Prostate gland (tissue), 2 donors: Measurements from ENCODE around the gene SHISA6. TPM values are rescaled to one million over a fixed set of nuclear protein-coding genes. Genes with fewer than 3 reads are reported as not detected.

Experiments used
- DNase-seq: peaks from one replicate; pipeline ENCODE4 v3.0.0-alpha.2; 2019; ENCODE audit warnings: low spot score
- H3K27ac ChIP-seq, 2 donors: fragments of 200-600 bp; sonication (generic); 2 replicates each; pipeline ENCODE4 v1.5.1; 2017 to 2019
- H3K27me3 ChIP-seq: fragments of 200-600 bp; sonication (generic); replicated peaks from 2 replicates; pipeline ENCODE4 v1.5.1; 2019; ENCODE audit not compliant: insufficient read depth
- H3K36me3 ChIP-seq, 2 donors: fragments of 200-600 bp; sonication (generic); 1 replicate in 1 of 2; 2 replicates in 1 of 2; pipeline versions ENCODE4 v1.5.1 to v1.8.1; 2017 to 2019
- H3K4me1 ChIP-seq: fragments of 200-600 bp; sonication (generic); replicated peaks from 2 replicates; pipeline ENCODE4 v1.5.1; 2019
- H3K4me3 ChIP-seq, 2 donors: fragments of 200-600 bp; sonication (generic); 2 replicates each; pipeline ENCODE4 v1.5.1; 2017 to 2019
- H3K9me3 ChIP-seq: fragments of 200-600 bp; sonication (generic); 2 replicates; pipeline ENCODE4 v1.5.1; 2017
- POLR2A ChIP-seq: fragments of 450-650 bp; IDR thresholded peaks from one replicate; pipeline ENCODE4 v1.6.1; 2016; ENCODE audit warnings: antibody characterized with exemption, mild to moderate bottlenecking
- POLR2AphosphoS5 ChIP-seq: sonication (generic); formaldehyde crosslinking; IDR thresholded peaks from one replicate; pipeline ENCODE4 v1.6.1; 2017; ENCODE audit warnings: antibody characterized with exemption
- WGBS: methylation state at CpG from one replicate; pipeline ENCODE4 v1.1.5; 2018; 5-methylcytosine and 5-hydroxymethylcytosine counted together
- intact Hi-C: fragments of 100-400 bp; cut with DNase I; formaldehyde crosslinking; loops from one replicate; pipeline ENCODE4 v1.14.2; 2022
- total RNA-seq, 2 donors: library from RNA; depleted of rRNA; stranded (reverse); fragments of >200 nt; gene quantifications; one replicate each; pipeline ENCODE4 v1.1.0, GENCODE V29; 2016
- TF ChIP-seq, protein P1 (sequence below), 4 experiments: fragments of 200-600 bp in 2 of 4; fragments of 450-650 bp in 2 of 4; sonication (generic) in 2 of 4; IDR thresholded peaks; 1 replicate in 3 of 4; 2 replicates in 1 of 4; pipeline ENCODE4 v1.5.1; 2016 to 2019; ENCODE audit warnings: antibody characterized with exemption in 4 of 4, mild to moderate bottlenecking in 2 of 4, moderate library complexity in 2 of 4

Gene SHISA6
- total RNA-seq, 2 donors from 2014 or later = 9.0 to 10.6 TPM

DNA sequence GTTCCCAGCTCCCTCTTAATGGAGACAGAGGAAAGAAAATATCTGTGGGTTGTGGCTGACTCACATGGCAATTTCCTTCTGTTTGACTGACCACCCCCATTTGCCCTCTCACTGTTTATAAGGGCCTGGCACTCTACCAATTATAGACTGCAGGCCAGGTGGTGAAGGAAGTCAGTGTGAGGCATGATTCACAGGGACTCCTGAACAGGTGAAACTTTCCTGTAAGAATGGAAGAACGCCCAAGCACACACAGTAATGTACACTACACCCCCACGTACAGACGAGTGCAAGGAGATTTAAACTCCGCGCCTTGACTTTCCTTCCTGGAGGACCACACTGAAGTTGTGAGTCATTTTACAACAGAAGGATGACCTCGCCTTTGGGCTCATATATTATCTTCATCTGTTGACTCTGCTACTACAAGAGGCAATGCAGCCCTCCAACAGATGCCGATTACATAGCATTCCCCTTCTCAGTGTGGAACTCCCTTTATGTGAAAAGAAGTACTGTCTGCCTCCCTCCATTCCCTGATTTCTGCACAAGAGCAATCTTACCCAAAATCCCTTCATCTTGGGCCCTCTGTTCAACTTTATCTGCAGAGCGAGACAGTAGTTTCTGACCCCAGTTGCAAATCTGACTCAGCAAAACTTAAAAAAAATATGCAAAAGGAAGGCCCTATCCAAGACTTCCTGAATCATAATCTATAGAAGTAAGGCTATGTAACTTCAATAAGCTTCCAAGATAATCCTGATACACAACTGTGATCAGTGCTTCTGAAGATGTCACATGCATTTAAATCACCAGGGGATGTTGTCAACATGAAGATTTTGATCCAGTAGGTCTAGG is 163.6 kb downstream of the SHISA6 start:
- Histone ChIP-seq H3K36me3 (no peaks in the 10 kb centered on the region), H3K27me3 (no peaks in the 10 kb centered on the region), H3K27ac (no peak overlapping the region), H3K9me3 (no peaks in the 10 kb centered on the region), H3K4me1 (no peaks in the 10 kb centered on the region), H3K4me3 (no peak overlapping the region)
- no peak for DNase-seq
- TF ChIP-seq POLR2A (no peak), POLR2AphosphoS5 (no peak)
- TF ChIP-seq, protein P1, sequence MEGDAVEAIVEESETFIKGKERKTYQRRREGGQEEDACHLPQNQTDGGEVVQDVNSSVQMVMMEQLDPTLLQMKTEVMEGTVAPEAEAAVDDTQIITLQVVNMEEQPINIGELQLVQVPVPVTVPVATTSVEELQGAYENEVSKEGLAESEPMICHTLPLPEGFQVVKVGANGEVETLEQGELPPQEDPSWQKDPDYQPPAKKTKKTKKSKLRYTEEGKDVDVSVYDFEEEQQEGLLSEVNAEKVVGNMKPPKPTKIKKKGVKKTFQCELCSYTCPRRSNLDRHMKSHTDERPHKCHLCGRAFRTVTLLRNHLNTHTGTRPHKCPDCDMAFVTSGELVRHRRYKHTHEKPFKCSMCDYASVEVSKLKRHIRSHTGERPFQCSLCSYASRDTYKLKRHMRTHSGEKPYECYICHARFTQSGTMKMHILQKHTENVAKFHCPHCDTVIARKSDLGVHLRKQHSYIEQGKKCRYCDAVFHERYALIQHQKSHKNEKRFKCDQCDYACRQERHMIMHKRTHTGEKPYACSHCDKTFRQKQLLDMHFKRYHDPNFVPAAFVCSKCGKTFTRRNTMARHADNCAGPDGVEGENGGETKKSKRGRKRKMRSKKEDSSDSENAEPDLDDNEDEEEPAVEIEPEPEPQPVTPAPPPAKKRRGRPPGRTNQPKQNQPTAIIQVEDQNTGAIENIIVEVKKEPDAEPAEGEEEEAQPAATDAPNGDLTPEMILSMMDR (IDR thresholded peaks at IDR 0.05) = no peak
- intact Hi-C loops = no loop called here
- WGBS = 49% methylated on average over 8 of the region's 8 CpGs

DNA sequence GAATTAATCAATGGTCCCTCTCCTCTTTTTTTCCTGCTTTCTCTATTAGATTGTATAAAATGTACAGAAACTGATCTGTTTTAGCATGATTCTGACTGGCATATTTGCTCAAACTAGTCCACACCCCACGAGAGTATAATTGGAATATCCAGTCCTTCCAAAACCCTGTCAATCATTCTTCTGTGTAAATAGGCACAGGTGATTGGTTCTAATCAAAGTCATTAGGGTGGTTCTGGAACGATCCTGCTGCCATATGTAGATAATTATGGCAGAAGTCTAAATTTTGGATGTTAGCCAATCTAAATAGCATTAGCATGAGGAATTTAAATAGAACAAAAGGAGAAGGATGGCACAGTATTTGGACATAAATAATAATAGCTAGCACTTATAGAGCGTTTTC is 165.7 kb downstream of the SHISA6 start:
- no peak overlapping the region for H3K4me3 ChIP-seq
- 35% methylated on average over 3 of the region's 3 CpGs for WGBS
- TF ChIP-seq, protein P1 (IDR thresholded peaks at IDR 0.05) = no peak
- H3K4me1 ChIP-seq = no peaks in the 10 kb centered on the region
- H3K27me3 ChIP-seq = no peaks in the 10 kb centered on the region
- no peak for DNase-seq
- intact Hi-C loops = no loop called here
- no peaks in the 10 kb centered on the region for H3K9me3 ChIP-seq
- H3K27ac ChIP-seq = no peak overlapping the region
- H3K36me3 ChIP-seq = no peaks in the 10 kb centered on the region

DNA sequence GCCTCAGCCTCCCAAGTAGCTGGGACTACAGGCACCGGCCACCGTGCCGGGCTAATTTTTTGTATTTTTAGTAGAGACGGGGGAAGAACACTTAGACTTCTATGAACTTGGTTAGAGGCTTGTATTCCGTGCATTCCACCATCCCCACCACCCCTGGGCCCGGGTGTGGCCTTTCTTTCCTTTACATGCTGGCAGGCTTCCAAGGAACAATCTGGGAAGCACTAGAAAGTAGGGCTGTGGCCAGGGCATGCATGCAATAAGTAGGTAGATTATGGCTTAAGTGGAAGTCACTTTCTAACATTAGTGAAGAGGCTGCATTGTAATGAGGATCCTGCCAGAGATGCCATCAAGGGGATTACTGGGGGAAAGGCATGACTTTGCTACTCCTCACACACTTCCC is 171.6 kb downstream of the SHISA6 start:
- Histone ChIP-seq H3K27me3 (no peaks in the 10 kb centered on the region), H3K9me3 (no peaks in the 10 kb centered on the region), H3K36me3 (no peaks in the 10 kb centered on the region), H3K4me3 (no peak overlapping the region), H3K27ac (no peak overlapping the region), H3K4me1 (no peaks in the 10 kb centered on the region)
- TF ChIP-seq, protein P1 (IDR thresholded peaks at IDR 0.05) = no peak
- TF ChIP-seq POLR2AphosphoS5 = no peak
- no peak for TF ChIP-seq POLR2A
- WGBS = 82% methylated on average over 6 of the region's 6 CpGs
- intact Hi-C loops = no loop called here
- DNase-seq = no peak

DNA sequence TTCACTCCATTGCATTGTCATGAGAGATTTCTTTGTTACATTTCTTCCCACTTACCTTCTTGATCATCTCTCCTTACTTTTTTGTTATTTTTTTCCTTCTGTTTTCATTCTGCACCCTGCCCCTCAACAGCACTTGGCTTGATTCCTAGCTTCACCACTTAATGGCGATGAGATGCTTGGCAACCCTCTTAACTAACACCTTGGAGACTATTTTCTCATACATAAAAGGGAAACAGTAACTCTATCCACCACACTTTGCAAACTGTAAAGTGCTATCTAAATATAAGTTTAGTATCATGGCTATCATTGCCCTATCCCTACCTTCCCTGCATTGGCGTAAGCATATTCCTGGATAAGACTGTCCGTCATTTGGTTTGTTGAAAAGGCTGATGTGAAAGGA is 177.3 kb downstream of the SHISA6 start:
- H3K36me3 ChIP-seq = no peaks in the 10 kb centered on the region
- intact Hi-C loops = no loop called here
- DNase-seq = no peak
- 88% methylated on average over 3 of the region's 3 CpGs for WGBS
- H3K4me3 ChIP-seq = no peak overlapping the region
- no peaks in the 10 kb centered on the region for H3K4me1 ChIP-seq
- no peaks in the 10 kb centered on the region for H3K27me3 ChIP-seq
- H3K9me3 ChIP-seq = no peaks in the 10 kb centered on the region
- H3K27ac ChIP-seq = no peak overlapping the region
- TF ChIP-seq POLR2AphosphoS5 = no peak
- no peak for TF ChIP-seq POLR2A
- TF ChIP-seq, protein P1 (IDR thresholded peaks at IDR 0.05) = no peak

DNA sequence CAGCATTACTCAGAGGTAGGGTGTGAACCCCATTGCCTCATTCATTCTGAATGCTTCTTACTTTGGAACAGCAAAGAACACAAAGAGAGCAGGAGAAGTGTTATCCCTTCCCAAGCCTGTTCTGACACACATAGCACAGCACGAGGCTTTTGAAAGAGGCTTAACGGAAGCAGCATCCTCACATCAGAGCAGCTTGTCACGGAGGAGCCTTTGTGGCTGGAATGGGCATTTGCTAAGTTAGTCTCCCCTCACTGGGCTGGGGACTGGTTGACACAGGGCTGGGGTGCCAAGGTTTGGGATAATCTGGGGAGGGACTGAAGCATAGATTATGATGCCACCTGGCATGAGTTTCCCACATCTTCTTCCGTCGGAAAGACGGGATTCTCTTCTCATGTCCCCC is 189.7 kb downstream of the SHISA6 start:
- no peaks in the 10 kb centered on the region for H3K9me3 ChIP-seq
- TF ChIP-seq, protein P1 (IDR thresholded peaks at IDR 0.05) = no peak
- TF ChIP-seq POLR2A (no peak), POLR2AphosphoS5 (no peak)
- no peaks in the 10 kb centered on the region for H3K27me3 ChIP-seq
- intact Hi-C loops = no loop called here
- H3K4me3 ChIP-seq = no peak overlapping the region
- DNase-seq = no peak
- 86% methylated on average over 6 of the region's 6 CpGs for WGBS
- no peaks in the 10 kb centered on the region for H3K36me3 ChIP-seq
- no peak overlapping the region for H3K27ac ChIP-seq
- H3K4me1 ChIP-seq = no peaks in the 10 kb centered on the region
